Fibroblast of villous mesenchyme (primary cell): ENCODE measurements around the gene ESR1. TPM values are rescaled to one million over a fixed set of nuclear protein-coding genes. Genes with fewer than 3 reads are reported as not detected.

Source experiments
- DNase-seq: peaks from one replicate; pipeline ENCODE4 v3.0.0-alpha.2; 2010; ENCODE audit warnings: low read depth
- H3K4me3 ChIP-seq: 2 replicates; pipeline ENCODE4 v1.5.1; 2011; ENCODE audit warnings: low read depth, mild to moderate bottlenecking, low read length
- total RNA-seq: library from RNA; depleted of rRNA; stranded (reverse); fragments of >200 nt; gene quantifications from 2 replicates; pipeline ENCODE4 v1.2.3, GENCODE V29; 2012
- TF ChIP-seq, protein P1 (sequence below): IDR thresholded peaks from 2 replicates; pipeline ENCODE4 v1.5.1; 2012; ENCODE audit warnings: low read depth, mild to moderate bottlenecking, low read length; ENCODE audit not compliant: insufficient read depth

ESR1 gene
- total RNA-seq, 1 donor = 2.6 TPM

DNA sequence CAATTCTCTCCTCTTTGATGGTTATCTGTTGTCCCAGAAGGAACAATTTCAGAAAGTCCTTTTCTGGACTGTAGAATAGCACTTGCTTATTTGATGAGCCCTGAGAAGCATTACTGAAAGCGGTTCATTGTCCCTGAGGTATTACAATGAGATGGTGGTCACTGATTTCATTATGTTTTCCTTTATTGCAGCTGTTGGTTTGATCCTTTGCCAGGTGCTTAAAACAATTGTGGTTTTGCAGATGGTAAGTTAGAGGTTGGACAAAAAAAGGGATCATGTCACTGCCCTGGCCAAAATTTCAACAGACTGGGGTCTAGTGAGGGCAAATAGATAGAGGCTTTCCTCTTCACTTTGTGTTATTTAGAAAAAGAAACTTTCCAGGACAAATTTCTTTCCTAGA, 61.9 kb downstream of the ESR1 start:
- no peak overlapping the region for H3K4me3 ChIP-seq
- DNase-seq = no peak
- TF ChIP-seq, protein P1, sequence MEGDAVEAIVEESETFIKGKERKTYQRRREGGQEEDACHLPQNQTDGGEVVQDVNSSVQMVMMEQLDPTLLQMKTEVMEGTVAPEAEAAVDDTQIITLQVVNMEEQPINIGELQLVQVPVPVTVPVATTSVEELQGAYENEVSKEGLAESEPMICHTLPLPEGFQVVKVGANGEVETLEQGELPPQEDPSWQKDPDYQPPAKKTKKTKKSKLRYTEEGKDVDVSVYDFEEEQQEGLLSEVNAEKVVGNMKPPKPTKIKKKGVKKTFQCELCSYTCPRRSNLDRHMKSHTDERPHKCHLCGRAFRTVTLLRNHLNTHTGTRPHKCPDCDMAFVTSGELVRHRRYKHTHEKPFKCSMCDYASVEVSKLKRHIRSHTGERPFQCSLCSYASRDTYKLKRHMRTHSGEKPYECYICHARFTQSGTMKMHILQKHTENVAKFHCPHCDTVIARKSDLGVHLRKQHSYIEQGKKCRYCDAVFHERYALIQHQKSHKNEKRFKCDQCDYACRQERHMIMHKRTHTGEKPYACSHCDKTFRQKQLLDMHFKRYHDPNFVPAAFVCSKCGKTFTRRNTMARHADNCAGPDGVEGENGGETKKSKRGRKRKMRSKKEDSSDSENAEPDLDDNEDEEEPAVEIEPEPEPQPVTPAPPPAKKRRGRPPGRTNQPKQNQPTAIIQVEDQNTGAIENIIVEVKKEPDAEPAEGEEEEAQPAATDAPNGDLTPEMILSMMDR = no peak

DNA sequence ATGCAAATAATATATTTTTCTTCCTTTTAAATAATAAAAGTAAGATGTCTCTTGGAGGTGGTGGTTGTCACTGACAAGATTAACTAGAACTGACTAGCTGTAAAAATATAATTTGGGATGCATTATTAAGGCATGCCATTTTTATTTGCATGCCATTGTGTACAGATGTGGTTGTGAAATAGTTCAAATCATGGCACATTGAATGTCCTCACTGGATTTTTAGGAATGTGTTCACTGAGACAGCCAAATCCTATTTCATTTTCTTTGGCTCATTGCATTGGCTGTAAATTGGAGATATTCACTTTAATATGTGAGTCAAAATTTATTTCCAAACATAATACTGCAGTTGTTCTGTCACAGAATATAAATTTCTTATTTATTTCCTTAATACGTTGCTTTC, 62.3 kb downstream of the ESR1 start:
- no peak for DNase-seq
- H3K4me3 ChIP-seq = no peak overlapping the region
- TF ChIP-seq, protein P1 = no peak

DNA sequence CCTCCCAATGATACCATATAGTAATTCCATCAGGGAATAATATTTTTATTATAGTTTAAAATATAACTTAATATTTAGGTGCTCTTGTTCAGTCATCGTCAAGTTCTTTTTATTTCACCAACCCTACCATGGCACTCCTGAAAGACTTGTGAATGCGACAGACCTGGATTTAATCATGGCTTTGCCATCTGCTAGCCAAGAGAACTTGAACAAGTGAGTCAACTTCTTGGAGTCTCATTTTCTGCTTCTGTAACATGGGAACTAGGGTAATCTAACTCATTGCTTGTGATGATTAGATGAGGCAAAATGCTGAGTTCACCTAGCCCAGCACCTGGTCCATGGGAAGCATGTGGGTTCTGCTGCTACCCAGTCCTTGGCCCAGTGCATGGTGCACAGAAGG, 62.9 kb downstream of the ESR1 start:
- TF ChIP-seq, protein P1 = no peak
- no peak overlapping the region for H3K4me3 ChIP-seq
- no peak for DNase-seq

DNA sequence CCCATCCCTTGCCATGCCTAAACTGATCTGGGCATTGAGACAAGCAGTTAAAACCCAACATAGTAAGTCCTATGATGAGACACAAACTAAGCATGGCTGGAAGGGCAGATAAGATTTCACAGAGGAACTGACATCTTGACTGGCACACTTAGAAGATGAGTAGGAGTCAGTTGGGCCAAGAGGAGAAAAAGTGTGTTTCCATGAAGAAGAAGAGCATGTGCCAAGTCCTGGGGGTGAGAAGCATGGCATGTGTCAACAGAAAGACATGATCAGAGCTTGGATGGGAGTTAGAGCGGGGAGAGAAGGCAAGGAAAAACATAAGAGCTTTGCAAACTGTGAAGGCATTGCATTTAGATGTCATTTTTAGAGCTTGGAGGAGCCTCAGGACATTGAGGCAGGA, 68.0 kb downstream of the ESR1 start:
- TF ChIP-seq, protein P1 = no peak
- no peak for DNase-seq
- H3K4me3 ChIP-seq = no peak overlapping the region

DNA sequence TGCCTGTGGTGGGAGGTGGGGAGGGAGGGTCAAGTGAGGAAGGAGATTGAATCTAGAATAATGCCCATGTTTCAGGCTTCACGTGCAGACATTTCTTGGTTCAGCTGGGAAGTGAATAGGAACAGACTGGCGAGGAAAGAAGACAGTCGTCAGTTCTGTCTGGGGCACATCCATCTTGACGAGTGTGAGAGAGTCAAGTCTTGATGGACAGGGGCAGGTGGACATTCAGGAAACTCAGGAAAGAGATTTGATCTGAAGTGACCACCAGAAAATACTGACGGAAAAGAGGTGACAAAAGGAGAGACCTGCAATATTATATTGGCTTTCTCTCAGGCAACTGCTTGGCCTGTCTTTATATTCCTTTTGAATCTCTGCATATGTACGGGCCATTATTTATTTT, 68.6 kb downstream of the ESR1 start:
- TF ChIP-seq, protein P1 = no peak
- H3K4me3 ChIP-seq = no peak overlapping the region
- no peak for DNase-seq

DNA sequence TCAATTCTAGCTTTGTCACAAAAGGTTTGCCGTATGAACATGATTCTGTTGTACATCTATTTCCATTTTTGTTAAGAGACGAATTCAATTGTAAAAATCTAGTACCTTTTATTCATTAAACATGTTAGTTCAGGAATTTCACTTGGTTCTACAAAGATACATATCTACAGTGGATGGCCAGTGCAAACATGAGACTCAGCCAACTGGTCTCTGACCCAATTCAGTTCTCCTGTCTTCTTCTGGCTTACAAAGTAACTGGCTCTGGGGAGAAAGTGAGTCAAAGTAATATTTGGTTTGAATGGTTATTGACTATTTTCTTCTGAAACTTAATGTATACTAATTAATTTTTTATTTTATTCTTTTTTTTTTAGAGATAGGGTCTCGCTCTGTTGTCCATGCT, 70.0 kb downstream of the ESR1 start:
- no peak for DNase-seq
- no peak overlapping the region for H3K4me3 ChIP-seq
- TF ChIP-seq, protein P1 = no peak

DNA sequence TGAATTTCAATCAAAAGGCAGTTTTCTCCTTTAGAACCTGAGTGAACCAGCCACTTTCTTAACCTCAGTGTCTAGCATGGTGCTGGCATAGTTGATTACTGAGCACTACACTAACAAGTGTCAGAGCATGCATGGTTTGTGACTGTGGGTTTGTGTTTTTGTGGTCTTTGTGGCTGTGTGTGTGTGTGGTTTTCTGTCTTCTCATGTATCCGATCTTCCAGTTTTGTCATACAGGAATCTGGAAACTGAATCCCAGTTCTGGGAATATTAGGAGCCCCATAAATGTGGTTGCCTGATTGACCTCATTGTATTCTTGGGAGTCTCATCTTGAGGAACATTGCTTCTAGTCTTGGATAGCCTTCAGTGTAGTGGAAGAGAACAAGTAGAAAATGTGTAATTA, 73.7 kb downstream of the ESR1 start:
- DNase-seq = no peak
- no peak overlapping the region for H3K4me3 ChIP-seq
- TF ChIP-seq, protein P1 = no peak
